NT2/D1 (cell line): ENCODE measurements around the gene GSTM4.

Experiments used
- YY1 ChIP-seq: IDR thresholded peaks from 2 replicates; pipeline ENCODE4 v1.6.1; 2011; ENCODE audit not compliant: insufficient read length, insufficient read depth
- ZNF274 ChIP-seq: IDR thresholded peaks from 2 replicates; pipeline ENCODE4 v1.6.1; 2011; ENCODE audit warnings: mild to moderate bottlenecking, low read depth, low read length

GRCh38 chr1:109658533-109659042 is 2.7 kb downstream of the GSTM4 start:
- TF ChIP-seq ZNF274 (no peak), YY1 (no peak)
